ENCODE measurements around the gene TOPORS. TPM values are rescaled to one million over a fixed set of nuclear protein-coding genes. Genes with fewer than 3 reads are reported as not detected.

The TOPORS gene
- total and polyA plus RNA-seq, 8 donors: 3.0 to 9.0 (median 4.8) TPM

- ATAC-seq: no peak
- no peak for TF ChIP-seq CTCF (IDR thresholded peaks at IDR 0.05)
Measured at GRCh38 chr9:32570262-32570661, 17.9 kb upstream of the TOPORS start.

GRCh38 chr9:32566770-32567169, 14.4 kb upstream of the TOPORS start:
- H3K36me3 ChIP-seq: peaks cover 0 to 15% (median 7%) of the 10 kb centered on the region in 3 donors
- no peak for TF ChIP-seq CTCF (IDR thresholded peaks at IDR 0.05)
- intact Hi-C loops (cut with DNase I): no loop called here
- FAIRE-seq (no peak), ATAC-seq (no peak), DNase-seq (peak in 1 of 6 donors; percentile 55)
- no peaks in the 10 kb centered on the region for H3K27me3 ChIP-seq
- H3K4me3 ChIP-seq: no peak overlapping the region
- no peaks in the 10 kb centered on the region for H3K9me3 ChIP-seq
- H3K4me1 ChIP-seq: peaks cover 0 to 12% (median 10%) of the 10 kb centered on the region in 3 donors
- H3K27ac ChIP-seq: no peak overlapping the region
- WGBS, 2 donors: 94 to 96% methylated on average over 26 of the region's 26 CpGs

More at GRCh38 chr9:32570262-32570661, 17.9 kb upstream of the TOPORS start:
- DNase-seq (no peak), FAIRE-seq (no peak)
- Histone ChIP-seq H3K27ac (no peak overlapping the region), H3K4me3 (no peak overlapping the region), H3K36me3 (peaks cover 0 to 15% (median 7%) of the 10 kb centered on the region in 3 donors), H3K4me1 (peaks cover 0 to 21% (median 11%) of the 10 kb centered on the region in 3 donors), H3K27me3 (no peaks in the 10 kb centered on the region), H3K9me3 (no peaks in the 10 kb centered on the region)
- 86 to 91% methylated on average over 4 of the region's 4 CpGs for WGBS, 2 donors
- intact Hi-C loops (cut with DNase I): loop anchor here in 2 of 3 donors (5.0 to 10.0 kb wide), 2 partner anchors 128 to 135 kb away; no protein-coding TSS in a partner anchor

GRCh38 chr9:32565967-32566366, 13.6 kb upstream of the TOPORS start:
- Histone ChIP-seq H3K36me3 (peaks cover 0 to 15% (median 7%) of the 10 kb centered on the region in 3 donors), H3K4me3 (no peak overlapping the region), H3K9me3 (no peaks in the 10 kb centered on the region), H3K27ac (no peak overlapping the region), H3K27me3 (no peaks in the 10 kb centered on the region), H3K4me1 (peaks cover 0 to 6% (median 2%) of the 10 kb centered on the region in 3 donors)
- DNase-seq: no peak
- intact Hi-C loops (cut with DNase I): no loop called here
- 94% methylated on average over 6 of the region's 6 CpGs for WGBS, 2 donors
- ATAC-seq: no peak
- no peak for FAIRE-seq
- TF ChIP-seq CTCF (IDR thresholded peaks at IDR 0.05): no peak

GRCh38 chr9:32558408-32558934, 6.1 kb upstream of the TOPORS start:
- H3K36me3 ChIP-seq: no peaks in the 10 kb centered on the region
- 39 to 40% methylated on average over 3 of the region's 3 CpGs for WGBS, 2 donors
- ATAC-seq (no peak), DNase-seq (no peak), FAIRE-seq (no peak)
- no peaks in the 10 kb centered on the region for H3K9me3 ChIP-seq
- peak overlapping the region in 1 of 4 donors; percentile 1 for H3K27ac ChIP-seq
- peaks cover 0 to 4% (median 0%) of the 10 kb centered on the region in 3 donors for H3K4me1 ChIP-seq
- intact Hi-C loops (cut with DNase I): no loop called here
- no peaks in the 10 kb centered on the region for H3K27me3 ChIP-seq
- no peak overlapping the region for H3K4me3 ChIP-seq
- TF ChIP-seq CTCF (IDR thresholded peaks at IDR 0.05): no peak

GRCh38 chr9:32554591-32554990, 2.2 kb upstream of the TOPORS start:
- FAIRE-seq (no peak), ATAC-seq (no peak), DNase-seq (no peak)
- no peak for TF ChIP-seq CTCF (IDR thresholded peaks at IDR 0.05)
- Histone ChIP-seq H3K9me3 (no peaks in the 10 kb centered on the region), H3K36me3 (no peaks in the 10 kb centered on the region), H3K4me1 (peaks cover 7 to 10% (median 9%) of the 10 kb centered on the region in 3 donors), H3K27ac (no peak overlapping the region), H3K4me3 (no peak overlapping the region), H3K27me3 (no peaks in the 10 kb centered on the region)
- intact Hi-C loops (cut with DNase I): no loop called here

Measured in pancreas (tissue), 10 donors.